ENCODE results near the gene LYVE1.

DNA sequence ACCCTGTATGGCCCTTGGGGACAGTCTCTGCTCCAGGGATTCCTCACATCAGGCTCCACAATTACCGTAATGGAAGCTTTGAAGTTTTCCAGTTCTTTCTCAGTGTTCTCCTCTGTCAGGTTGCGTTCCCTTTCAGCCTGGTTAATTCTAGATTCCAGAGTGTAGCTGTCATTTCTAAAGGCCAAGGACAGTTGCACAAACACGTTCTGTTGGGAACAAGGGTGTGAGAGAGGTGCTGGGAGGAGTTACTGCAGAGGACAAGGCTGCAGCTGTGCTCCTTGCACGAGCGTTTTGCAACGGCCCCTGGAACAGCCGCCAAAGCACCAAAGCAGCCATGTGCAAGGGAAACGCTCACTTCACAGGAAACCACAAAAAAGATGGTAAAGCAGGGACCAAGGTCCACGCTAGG, 35.9 kb upstream of the LYVE1 start:
- no peak for TF ChIP-seq CTCF (IDR thresholded peaks at IDR 0.05; ENCODE audit: low read depth, low read length)
- TF ChIP-seq EZH2phosphoT487 (IDR thresholded peaks at IDR 0.05; ENCODE audit: low read depth) = no peak
